IMR-90 (cell line): Measurements from ENCODE around the gene C2orf74.

Experiments
- BHLHE40 ChIP-seq: fragments of 150-350 bp; IDR thresholded peaks from 2 replicates; pipeline ENCODE4 v1.6.1; 2016; ENCODE audit warnings: mild to moderate bottlenecking, low read depth, low read length
- CEBPB ChIP-seq: IDR thresholded peaks from 2 replicates; pipeline ENCODE4 v1.6.1; 2012; ENCODE audit warnings: low read depth, low read length, improper control_type of control experiment
- MAFK ChIP-seq: IDR thresholded peaks from 2 replicates; pipeline ENCODE4 v1.6.1; 2012; ENCODE audit warnings: low read depth, low read length, improper control_type of control experiment
- MAZ ChIP-seq: IDR thresholded peaks from 2 replicates; pipeline ENCODE4 v1.6.1; 2012; ENCODE audit warnings: low read depth, mild to moderate bottlenecking, low read length, improper control_type of control experiment, moderate library complexity, borderline replicate concordance
- MXI1 ChIP-seq: IDR thresholded peaks from 2 replicates; pipeline ENCODE4 v1.6.1; 2012; ENCODE audit warnings: low read depth, mild to moderate bottlenecking, low read length, moderate library complexity, borderline replicate concordance
- POLR2A ChIP-seq: IDR thresholded peaks from 2 replicates; pipeline ENCODE4 v1.6.1; 2012; ENCODE audit warnings: mild to moderate bottlenecking, low read depth, low read length
- RAD21 ChIP-seq: IDR thresholded peaks from 2 replicates; pipeline ENCODE4 v1.6.1; 2012; ENCODE audit warnings: low read length, improper control_type of control experiment
- USF2 ChIP-seq: fragments of 150-350 bp; IDR thresholded peaks from 2 replicates; pipeline ENCODE4 v1.6.1; 2017; ENCODE audit warnings: mild to moderate bottlenecking, antibody characterized with exemption, low read length, low read depth
- TF ChIP-seq, protein P1 (sequence below): conservative IDR thresholded peaks from 2 replicates; pipeline ENCODE4 v1.5.1; 2012; ENCODE audit warnings: mild to moderate bottlenecking, low read depth, low read length, improper control_type of control experiment

- TF ChIP-seq POLR2A (no peak), BHLHE40 (no peak), USF2 (no peak), RAD21 (no peak), MAFK (no peak), CEBPB (no peak), MAZ (no peak), MXI1 (no peak)
- TF ChIP-seq, protein P1, sequence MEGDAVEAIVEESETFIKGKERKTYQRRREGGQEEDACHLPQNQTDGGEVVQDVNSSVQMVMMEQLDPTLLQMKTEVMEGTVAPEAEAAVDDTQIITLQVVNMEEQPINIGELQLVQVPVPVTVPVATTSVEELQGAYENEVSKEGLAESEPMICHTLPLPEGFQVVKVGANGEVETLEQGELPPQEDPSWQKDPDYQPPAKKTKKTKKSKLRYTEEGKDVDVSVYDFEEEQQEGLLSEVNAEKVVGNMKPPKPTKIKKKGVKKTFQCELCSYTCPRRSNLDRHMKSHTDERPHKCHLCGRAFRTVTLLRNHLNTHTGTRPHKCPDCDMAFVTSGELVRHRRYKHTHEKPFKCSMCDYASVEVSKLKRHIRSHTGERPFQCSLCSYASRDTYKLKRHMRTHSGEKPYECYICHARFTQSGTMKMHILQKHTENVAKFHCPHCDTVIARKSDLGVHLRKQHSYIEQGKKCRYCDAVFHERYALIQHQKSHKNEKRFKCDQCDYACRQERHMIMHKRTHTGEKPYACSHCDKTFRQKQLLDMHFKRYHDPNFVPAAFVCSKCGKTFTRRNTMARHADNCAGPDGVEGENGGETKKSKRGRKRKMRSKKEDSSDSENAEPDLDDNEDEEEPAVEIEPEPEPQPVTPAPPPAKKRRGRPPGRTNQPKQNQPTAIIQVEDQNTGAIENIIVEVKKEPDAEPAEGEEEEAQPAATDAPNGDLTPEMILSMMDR = no peak
Measured at GRCh38 chr2:61161888-61162287, at the start of gene C2orf74.
